ENCODE measurements around the gene ZFP92.

- TF ChIP-seq SUZ12 (IDR thresholded peaks at IDR 0.05; ENCODE audit: extremely low read depth, insufficient read depth, insufficient read length) (no peak), ZNF274 (IDR thresholded peaks at IDR 0.05; ENCODE audit: low read depth, low read length) (no peak)
Observed at GRCh38 chrX:153454901-153455550, 43.8 kb downstream of the ZFP92 start.

All from NT2/D1 (cell line).